Fibroblast of skin of left quadriceps (primary cell): Measurements from ENCODE around the gene RMND5A.

Source experiments
- DNase-seq, 2 experiments: peaks; one replicate each; pipeline ENCODE4 v3.0.0-alpha.2; 2013; ENCODE audit warnings: low read depth in 2 of 2

RMND5A gene

DNA sequence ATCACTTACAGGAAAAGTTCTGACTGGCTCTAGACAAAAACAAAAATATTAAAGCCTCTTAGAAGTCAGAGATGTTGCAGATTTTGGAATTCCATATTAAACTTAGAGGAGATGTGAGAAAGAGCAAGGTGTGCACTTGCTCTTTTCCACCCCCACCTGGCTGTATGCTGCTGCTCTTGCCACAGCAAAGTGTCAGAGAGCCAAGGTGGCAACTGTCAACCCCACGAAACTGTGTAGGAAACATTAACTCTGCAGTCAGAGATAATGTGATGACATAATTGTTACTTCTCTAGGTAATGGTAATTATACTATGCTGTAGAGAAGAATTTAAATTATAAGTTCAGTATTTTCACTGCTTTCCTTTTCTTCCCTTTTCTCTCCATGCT, 45.2 kb downstream of the RMND5A start:
- DNase-seq = no peak

GRCh38 chr2:86768189-86768949, 48.3 kb downstream of the RMND5A start:
- DNase-seq = no peak

DNA sequence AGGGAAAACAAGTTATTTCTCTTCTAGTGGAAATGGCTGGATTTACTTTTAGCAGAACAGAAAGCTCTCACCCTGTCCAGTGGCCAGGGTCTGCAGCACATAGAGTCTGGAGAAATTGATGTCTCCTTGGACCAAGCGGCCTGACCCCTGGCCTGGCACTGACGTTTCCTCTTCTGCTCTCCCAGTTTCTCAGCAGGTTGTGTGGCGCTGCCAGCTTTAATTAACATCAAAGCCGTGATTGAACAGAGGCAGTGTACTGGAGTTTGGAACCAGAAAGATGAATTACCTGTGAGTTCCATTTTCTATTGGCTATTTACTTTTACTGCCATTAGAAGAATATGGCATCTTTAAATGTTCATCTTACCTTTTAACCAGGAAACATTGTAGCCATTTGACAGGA, 49.7 kb downstream of the RMND5A start:
- no peak for DNase-seq

DNA sequence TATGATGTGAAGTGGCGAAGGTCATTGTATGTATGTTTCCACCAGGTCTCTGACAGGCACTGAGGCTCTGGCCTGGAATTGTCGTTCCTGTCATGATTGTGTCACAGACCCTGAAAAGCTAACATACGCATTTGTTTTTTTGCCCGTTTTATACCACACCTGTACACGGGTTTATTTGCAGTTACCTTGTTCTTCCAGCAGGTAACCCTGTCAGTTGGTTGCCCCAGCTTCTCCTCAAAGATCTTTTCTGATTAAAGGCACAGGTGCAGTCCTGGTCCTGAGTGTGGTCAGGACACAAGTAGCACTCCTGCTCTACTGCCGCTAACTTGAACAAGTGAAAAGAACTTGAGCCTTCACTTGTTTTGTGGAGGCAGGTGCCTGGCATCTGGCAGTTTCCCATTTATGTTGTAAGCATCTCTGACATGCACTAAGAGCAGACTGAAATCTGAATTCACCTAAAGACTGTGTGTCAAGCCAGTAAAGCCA, 50.8 kb downstream of the RMND5A start:
- no peak for DNase-seq

DNA sequence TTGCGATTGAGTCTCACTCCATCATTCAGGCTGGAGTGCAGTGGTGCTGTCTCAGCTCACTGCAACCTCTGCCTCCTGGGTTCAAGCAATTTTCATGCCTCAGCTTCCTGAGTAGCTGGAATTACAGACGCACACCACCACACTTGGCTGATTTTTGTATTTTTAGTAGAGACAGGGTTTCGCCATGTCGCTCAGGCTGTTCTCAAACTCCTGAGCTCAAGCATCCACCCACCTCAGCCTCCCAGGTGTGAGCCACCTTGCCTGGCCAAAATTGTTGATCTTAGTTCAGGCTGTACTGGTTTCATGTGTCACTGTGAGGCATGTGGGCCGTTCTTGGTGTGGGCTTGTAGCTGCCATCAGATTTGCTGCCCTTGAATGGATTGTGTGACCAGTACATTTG, 52.5 kb downstream of the RMND5A start:
- no peak for DNase-seq

DNA sequence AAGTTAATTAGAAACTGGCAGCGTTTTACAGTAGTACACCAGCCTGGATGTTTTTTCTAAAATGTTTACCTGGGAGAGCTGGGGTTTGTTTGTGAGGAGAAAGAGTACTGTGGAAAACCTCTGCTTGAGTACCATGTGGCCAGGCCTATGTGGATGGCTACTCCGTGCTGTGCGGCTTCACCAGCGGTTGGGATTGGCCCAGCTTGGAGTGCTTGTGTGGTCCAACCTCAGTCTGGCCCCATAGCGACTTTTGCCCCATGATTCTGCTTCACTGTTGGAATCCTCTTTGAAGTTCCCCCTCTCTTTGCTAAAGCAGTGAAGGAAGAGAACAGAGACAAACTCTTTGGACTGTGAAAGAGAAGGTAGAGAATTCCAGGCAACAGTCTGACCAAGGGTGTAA, 54.8 kb downstream of the RMND5A start:
- DNase-seq = no peak

DNA sequence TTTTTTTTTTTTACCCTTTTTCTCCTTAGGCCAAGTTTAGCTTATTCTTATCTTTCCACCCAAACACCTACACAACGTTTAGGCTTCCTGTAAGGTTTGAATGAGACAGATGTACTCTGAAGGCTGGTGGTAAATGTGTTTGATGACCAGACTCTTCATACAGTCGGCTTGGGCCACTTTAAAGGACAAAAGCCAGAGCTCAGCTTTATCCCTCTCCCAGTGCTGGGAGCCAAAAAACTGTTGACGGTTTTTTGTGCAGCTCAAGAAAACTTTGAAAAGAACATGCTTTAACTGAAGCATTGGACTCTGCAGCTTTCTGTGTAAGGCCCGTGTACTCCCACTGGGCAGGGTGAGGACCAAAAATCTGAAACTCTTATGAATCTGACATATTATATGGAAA, 55.2 kb downstream of the RMND5A start:
- DNase-seq = no peak

DNA sequence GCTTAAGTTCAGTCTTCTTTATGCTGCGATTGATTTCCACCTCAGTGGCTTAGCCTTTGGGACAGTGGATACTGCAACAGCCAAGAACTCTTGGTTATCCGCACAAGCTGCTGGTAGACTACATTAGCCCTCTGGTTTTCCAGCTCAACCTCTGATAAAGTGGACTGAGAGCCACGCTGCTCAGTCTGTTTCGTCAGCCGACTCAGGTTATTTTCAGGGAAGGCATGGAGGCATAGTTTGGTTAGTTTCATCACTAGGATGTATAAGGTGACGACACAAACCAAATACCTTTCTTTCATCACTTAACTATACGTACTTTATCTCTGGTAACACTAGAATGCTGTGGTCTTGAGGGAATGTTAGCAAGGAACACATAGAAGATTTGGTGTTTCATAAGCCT, 56.4 kb downstream of the RMND5A start:
- no peak for DNase-seq

DNA sequence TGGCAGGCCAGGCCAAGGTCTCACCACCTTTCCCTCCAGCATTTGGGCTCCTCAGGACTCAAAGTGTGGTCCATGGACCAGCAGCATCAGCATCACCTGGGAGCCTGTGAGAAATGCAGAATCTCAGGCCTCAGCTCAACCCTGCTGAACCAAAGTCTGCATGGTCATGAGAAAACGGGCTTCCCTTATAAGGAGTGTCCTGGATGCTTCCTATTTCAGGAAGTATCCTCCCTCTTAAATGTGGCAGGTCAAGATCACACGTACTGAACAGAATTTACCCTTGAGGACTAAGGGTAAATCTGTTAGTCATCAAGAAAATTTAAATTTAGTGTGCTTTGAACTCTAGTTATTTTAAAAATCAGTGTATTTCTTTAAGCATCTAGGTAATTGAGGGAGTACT, 58.9 kb downstream of the RMND5A start:
- no peak for DNase-seq

- DNase-seq = no peak
These were observed 59.9 kb downstream of the RMND5A start for GRCh38 chr2:86779971-86780370.

DNA sequence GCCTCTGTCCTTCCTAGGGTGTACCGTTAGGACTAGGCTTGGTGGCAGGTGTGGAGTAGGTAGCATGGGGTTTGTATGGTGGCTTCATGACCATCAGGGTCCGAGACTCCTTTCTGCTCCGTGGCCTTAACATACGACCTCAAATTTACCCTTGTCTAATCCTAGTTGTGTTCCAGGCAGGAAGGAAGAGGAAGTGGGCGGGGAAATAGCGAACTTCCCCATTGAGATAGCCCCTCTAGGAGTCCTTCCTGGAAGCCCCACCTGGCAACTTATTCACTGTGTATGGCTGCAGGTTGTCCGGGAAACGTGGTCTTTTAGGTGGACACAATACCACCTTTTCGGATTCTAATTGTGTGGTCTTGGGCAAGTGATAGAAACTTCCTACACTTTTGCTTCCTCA, 61.3 kb downstream of the RMND5A start:
- no peak for DNase-seq

- no peak for DNase-seq
These were observed 62.7 kb downstream of the RMND5A start for GRCh38 chr2:86782748-86783147.

DNA sequence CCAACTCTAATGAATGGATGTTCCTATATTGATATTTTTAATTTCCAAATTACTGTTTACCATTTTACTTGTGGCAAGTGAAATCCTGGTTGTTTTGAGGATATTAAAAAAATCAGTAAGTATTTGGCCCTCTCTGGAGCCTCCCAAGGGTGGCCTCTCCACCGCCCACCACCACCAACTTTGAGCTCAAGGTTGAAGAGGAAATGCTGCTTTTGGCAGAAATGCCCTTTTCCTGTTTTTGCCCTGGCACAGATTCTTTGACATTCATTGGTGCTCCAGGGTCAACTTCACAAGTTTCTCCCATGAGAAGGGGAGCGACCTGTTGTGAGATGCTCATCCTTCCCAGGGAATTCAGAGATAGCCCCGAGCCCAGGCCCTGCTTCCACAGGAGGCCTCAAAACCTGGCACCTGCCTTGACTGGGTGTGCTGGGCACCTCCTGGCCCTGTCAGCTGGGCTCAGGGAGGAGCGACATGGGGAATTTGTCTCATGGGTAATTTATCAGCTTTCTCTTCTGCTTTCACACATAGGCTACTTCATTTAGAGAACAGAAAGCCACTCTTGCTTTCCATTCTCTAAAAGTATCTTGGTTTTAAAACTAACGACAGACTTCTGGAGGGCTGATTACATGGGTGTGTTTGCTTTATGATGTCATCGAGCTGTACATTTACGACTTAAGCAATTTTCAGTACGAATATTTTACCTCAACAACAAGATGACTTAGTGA, 63.7 kb downstream of the RMND5A start:
- DNase-seq = no peak

GRCh38 chr2:86785456-86785855, 65.4 kb downstream of the RMND5A start:
- no peak for DNase-seq

DNA sequence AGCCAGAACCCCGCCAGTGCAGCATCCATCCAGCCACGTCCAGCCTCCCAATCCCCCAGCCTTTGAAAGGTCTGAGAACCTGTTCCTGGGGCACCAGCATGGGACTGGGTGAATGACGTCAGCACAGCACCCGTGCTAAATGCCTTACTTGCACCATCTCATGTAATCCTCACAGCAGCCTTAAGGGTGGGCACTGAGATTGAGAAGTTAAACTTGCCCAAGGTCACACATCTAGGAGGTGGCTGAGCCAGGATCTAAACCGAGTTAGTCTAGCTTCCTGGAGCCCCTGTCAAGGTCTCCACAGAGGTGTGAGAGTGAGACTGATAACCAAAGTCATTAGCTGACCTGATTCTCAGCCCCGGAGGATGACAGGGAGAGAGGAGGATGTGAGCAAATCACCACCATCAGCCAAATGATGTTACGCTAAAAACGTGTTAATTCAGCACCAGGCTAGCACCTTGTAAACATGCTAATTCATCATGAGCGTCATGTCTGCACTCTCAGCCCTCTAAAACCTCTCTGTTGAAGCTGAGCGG, 66.0 kb downstream of the RMND5A start:
- DNase-seq = no peak

DNA sequence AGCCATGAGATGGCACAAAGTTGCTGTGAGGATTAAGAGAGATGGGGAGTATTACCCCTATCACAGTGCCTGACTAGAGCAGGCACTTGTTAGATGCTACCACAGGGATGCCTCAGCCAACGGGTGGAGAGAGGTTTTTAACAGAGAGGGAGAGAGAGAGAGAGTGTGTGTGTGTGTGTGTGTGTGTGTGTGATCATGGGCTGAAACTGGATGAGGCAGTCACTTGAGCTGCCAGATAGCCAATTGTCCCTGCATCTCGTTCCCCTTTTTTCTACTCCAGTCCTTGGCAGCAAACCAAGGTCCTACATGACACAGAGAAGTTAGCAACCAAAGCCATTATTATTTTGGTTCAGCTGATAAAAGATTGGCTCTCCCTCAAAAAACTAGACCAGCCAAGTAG, 67.6 kb downstream of the RMND5A start:
- DNase-seq = no peak

DNA sequence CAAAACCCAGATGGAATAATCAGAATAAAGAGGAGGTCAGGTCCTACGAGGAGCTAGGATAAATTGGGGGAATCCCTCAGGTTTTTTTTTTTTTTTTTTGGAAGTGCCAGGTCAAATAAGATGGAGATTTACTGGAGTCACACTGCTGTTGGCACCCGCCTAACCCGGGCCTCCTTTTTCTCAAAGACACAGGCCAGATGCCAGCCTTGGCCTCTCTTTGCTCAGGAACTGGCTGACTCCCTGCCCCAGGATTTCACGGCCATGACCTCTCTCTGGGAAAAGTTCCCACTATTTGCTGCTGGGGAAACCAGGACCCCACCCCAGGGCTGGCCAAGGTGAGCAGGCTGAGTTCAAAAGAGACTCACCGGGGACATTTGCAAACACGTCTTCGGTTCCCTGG, 68.1 kb downstream of the RMND5A start:
- no peak for DNase-seq

DNA sequence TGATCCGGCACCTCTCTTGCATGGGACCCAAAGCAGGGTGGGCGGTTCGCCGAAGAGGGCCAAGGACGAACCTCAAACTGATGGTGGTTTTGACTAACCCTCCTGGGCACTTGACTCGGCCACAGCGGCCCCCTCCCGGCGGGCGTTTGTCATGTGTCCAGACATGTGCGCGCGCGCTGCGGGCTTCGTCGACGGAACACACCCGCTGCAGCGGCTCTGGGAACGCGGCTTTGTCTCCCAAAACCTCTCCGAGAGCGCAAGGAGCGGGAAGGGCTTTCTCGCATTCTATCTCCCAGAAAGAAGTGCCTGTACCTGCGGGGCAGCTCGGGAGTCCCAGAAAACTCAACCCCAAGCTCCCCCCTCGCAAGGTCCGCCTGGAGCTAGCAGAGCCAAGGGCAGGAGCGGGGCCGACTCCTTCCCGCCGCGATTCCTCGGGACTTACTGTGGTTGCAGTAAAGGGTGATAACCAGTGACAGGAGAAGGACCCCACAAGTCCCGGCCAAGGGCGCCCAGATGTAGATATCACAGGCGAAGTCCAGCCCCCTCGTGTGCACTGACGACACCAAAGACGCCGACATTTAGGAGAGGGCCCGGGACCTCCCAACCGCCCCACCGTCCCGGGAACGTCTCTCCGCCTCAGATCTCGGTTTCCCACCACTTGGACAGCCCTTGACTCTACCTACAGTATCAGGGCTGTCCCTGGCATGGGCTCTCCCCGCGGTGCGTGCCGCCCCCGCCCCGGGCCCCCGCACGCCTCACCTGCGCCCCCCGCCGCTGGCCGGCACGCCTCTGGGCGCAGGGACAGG, 69.0 kb downstream of the RMND5A start:
- DNase-seq = no peak

- no peak for DNase-seq
These were observed 69.6 kb downstream of the RMND5A start for GRCh38 chr2:86789687-86790133.

- DNase-seq = no peak
These were observed 70.1 kb downstream of the RMND5A start for GRCh38 chr2:86790134-86790675.

DNA sequence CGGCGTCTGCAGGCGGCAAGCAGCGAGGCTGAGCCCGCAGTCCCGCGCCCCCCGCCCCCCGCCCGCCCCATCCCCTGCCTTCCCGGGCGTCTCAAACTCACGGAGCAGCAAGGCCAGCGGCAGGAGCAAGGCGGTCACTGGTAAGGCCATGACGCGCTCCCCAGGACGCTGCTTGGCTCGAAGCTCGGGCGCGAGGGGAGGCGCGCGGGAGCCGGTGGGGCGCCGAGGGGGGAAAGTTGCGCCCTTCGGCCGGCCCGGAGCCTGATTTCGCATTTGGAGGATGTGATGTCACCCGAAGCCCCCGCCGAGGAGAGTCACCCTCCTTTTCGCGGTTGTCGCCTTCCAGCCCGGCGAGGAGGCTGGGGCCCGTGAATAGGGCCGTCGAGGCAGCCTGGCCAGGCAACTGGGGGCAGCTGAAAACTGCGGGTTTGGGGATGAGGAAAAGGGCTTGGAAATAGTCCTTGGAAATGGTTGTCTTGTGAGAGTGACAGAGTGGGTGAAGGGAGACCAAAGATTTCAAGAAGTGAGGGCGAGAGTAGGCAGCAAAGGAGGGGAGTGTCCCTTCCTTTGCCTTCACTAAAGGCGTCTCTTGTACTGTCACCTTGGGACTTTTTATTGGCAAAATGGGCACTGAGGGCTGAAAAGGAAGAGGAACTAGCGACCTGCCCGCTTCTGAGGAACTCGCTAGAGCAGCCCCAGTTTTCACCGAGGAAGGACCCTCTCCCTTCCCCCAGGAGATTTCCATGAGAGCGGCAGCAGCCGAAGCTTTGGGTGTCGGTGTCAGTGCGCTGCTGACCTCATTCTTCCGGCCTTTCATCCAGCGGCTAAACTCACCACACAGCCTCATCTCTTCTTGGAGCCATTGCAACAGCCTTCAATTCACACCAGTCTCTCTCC, 70.8 kb downstream of the RMND5A start, which contains the start of gene CD8A:
Gene CD8A (minus strand): TSS at position 238 of the 897 bp plus-strand sequence. CDS start 88 bp downstream, at position 150.
- DNase-seq = no peak
